ENCODE results near the gene PEF1. TPM values are rescaled to one million over a fixed set of nuclear protein-coding genes. Genes with fewer than 3 reads are reported as not detected.

Gene PEF1
- polyA plus RNA-seq, 3 donors = 27.8 to 67.3 (median 62.0) TPM

GRCh38 chr1:31643976-31644559 is 608 bp downstream of the PEF1 start:
- WGBS, 3 donors = 1 to 5% (median 5%) methylated on average over 18 of the region's 18 CpGs
- H3K27ac ChIP-seq (ENCODE audit: low read depth, low read length) = peak overlapping the region; percentile 99

- no peak overlapping the region for H3K27ac ChIP-seq (ENCODE audit: low read depth, low read length)
- WGBS, 3 donors = 90 to 97% (median 94%) methylated on average over 3 of the region's 3 CpGs
Measured at GRCh38 chr1:31642897-31643296, 1.8 kb downstream of the PEF1 start.

GRCh38 chr1:31642366-31642765 is 2.3 kb downstream of the PEF1 start:
- WGBS, 3 donors = 90 to 92% (median 90%) methylated on average over 4 of the region's 4 CpGs
- H3K27ac ChIP-seq (ENCODE audit: low read depth, low read length) = no peak overlapping the region

GRCh38 chr1:31640964-31641363 is 3.7 kb downstream of the PEF1 start:
- H3K27ac ChIP-seq (ENCODE audit: low read depth, low read length) = no peak overlapping the region
- WGBS, 3 donors = 78 to 86% (median 84%) methylated on average over 4 of the region's 4 CpGs

- H3K27ac ChIP-seq (ENCODE audit: low read depth, low read length) = no peak overlapping the region
Measured at GRCh38 chr1:31640179-31640578, 4.5 kb downstream of the PEF1 start.

- WGBS, 3 donors = 36 to 58% (median 48%) methylated on average over 5 of the region's 5 CpGs
- no peak overlapping the region for H3K27ac ChIP-seq (ENCODE audit: low read depth, low read length)
Measured at GRCh38 chr1:31639543-31639942, 5.1 kb downstream of the PEF1 start.

GRCh38 chr1:31637915-31638673 is 6.6 kb downstream of the PEF1 start:
- 48 to 61% (median 61%) methylated on average over 5 of the region's 5 CpGs for WGBS, 3 donors
- H3K27ac ChIP-seq (ENCODE audit: low read depth, low read length) = no peak overlapping the region

- WGBS, 3 donors = 60 to 67% (median 65%) methylated on average over 4 of the region's 4 CpGs
- no peak overlapping the region for H3K27ac ChIP-seq (ENCODE audit: low read depth, low read length)
Measured at GRCh38 chr1:31633117-31633516, 11.6 kb downstream of the PEF1 start.

GRCh38 chr1:31632649-31633048 is 12.0 kb downstream of the PEF1 start:
- WGBS, 3 donors = 97 to 99% (median 98%) methylated on average over 3 of the region's 3 CpGs
- H3K27ac ChIP-seq (ENCODE audit: low read depth, low read length) = no peak overlapping the region

GRCh38 chr1:31628931-31629556 is 15.6 kb downstream of the PEF1 start:
- 90 to 93% (median 93%) methylated on average over 6 of the region's 6 CpGs for WGBS, 3 donors
- no peak overlapping the region for H3K27ac ChIP-seq (ENCODE audit: low read depth, low read length)

- 57 to 78% (median 68%) methylated on average over 11 of the region's 11 CpGs for WGBS, 3 donors
Measured at GRCh38 chr1:31627930-31628559, 16.6 kb downstream of the PEF1 start.

GRCh38 chr1:31627301-31627929 is 17.3 kb downstream of the PEF1 start:
- no peak overlapping the region for H3K27ac ChIP-seq (ENCODE audit: low read depth, low read length)
- 36 to 72% (median 67%) methylated on average over 13 of the region's 13 CpGs for WGBS, 3 donors

More at GRCh38 chr1:31627930-31628559, 16.6 kb downstream of the PEF1 start:
- H3K27ac ChIP-seq (ENCODE audit: low read depth, low read length) = no peak overlapping the region

- 59 to 77% (median 73%) methylated on average over 23 of the region's 23 CpGs for WGBS, 3 donors
Measured at GRCh38 chr1:31626223-31627207, 18.2 kb downstream of the PEF1 start.

GRCh38 chr1:31625561-31626222 is 19.0 kb downstream of the PEF1 start:
- no peak overlapping the region for H3K27ac ChIP-seq (ENCODE audit: low read depth, low read length)
- WGBS, 3 donors = 84 to 88% (median 85%) methylated on average over 4 of the region's 4 CpGs

More at GRCh38 chr1:31626223-31627207, 18.2 kb downstream of the PEF1 start:
- no peak overlapping the region for H3K27ac ChIP-seq (ENCODE audit: low read depth, low read length)

GRCh38 chr1:31624731-31625514 is 19.8 kb downstream of the PEF1 start:
- 89 to 95% (median 90%) methylated on average over 16 of the region's 16 CpGs for WGBS, 3 donors
- no peak overlapping the region for H3K27ac ChIP-seq (ENCODE audit: low read depth, low read length)

- no peak overlapping the region for H3K27ac ChIP-seq (ENCODE audit: low read depth, low read length)
- WGBS, 3 donors = 61 to 82% (median 61%) methylated on average over 5 of the region's 5 CpGs
Measured at GRCh38 chr1:31624309-31624708, 20.4 kb downstream of the PEF1 start.
